ENCODE data around the gene PRPF31.

DNA sequence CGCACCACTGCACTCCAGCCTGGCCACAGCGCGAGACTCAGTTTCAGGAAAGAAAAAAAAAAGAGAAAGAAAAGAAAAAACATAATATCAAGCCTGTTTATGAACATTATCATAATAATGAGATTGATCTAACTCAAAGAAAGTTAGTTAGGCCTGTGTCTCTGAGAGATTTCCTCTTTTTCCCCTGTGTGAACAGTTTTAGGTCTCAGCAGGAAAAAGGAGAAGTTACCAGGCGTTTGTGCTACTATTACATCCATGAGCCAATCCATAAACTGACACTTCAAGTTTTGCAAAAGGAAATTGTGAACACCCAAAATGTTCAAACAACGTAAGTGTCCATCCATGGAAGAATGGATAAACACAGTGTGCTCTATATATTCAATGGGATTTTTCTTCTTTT, 38.2 kb upstream of the PRPF31 start:
- TF ChIP-seq, protein P1, sequence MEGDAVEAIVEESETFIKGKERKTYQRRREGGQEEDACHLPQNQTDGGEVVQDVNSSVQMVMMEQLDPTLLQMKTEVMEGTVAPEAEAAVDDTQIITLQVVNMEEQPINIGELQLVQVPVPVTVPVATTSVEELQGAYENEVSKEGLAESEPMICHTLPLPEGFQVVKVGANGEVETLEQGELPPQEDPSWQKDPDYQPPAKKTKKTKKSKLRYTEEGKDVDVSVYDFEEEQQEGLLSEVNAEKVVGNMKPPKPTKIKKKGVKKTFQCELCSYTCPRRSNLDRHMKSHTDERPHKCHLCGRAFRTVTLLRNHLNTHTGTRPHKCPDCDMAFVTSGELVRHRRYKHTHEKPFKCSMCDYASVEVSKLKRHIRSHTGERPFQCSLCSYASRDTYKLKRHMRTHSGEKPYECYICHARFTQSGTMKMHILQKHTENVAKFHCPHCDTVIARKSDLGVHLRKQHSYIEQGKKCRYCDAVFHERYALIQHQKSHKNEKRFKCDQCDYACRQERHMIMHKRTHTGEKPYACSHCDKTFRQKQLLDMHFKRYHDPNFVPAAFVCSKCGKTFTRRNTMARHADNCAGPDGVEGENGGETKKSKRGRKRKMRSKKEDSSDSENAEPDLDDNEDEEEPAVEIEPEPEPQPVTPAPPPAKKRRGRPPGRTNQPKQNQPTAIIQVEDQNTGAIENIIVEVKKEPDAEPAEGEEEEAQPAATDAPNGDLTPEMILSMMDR (IDR thresholded peaks at IDR 0.05), result no peak
- TF ChIP-seq POLR2A (IDR thresholded peaks at IDR 0.05), result no peak
